Activated B cell treated with CpG ODN at 0.5 μM for 24 hours (primary cell): Measurements from ENCODE around the gene SIRT7. TPM values are rescaled to one million over a fixed set of nuclear protein-coding genes. Genes with fewer than 3 reads are reported as not detected.
A peak's percentile ranks its signal among the peaks of the same experiment; 100 is the strongest.

ENCODE experiments used
- ATAC-seq: fragments of 200-7000 bp; cut with Tn5 transposase; one replicate; pipeline ENCODE4 v1.10.0; 2021; ENCODE audit warnings: low read depth, mild to moderate bottlenecking, moderate library complexity
- CTCF ChIA-PET: fragments of 350-600 bp; sonication (Branson Sonifier 250); formaldehyde crosslinking; loops from one replicate; lab custom pipeline; 2021; ENCODE audit warnings: antibody characterized with exemption; lab: Charles Lee
- POLR2A ChIA-PET: fragments of 350-600 bp; sonication (Branson Sonifier 250); formaldehyde crosslinking; loops from one replicate; lab custom pipeline; 2021; ENCODE audit warnings: antibody characterized with exemption; lab: Charles Lee
- DNase-seq: peaks from one replicate; pipeline ENCODE4 v3.0.0; 2022
- H3K27ac Mint-ChIP-seq: one replicate; pipeline ENCODE4 v1.8.0; 2020; ENCODE audit warnings: mixed read lengths
- H3K27me3 Mint-ChIP-seq: one replicate; pipeline ENCODE4 v1.8.0; 2021; ENCODE audit warnings: mixed read lengths
- H3K36me3 Mint-ChIP-seq: one replicate; pipeline ENCODE4 v1.8.0; 2021; ENCODE audit warnings: low read depth, mixed read lengths
- H3K4me1 Mint-ChIP-seq: one replicate; pipeline ENCODE4 v1.8.0; 2021; ENCODE audit warnings: mixed read lengths
- H3K4me3 Mint-ChIP-seq: one replicate; pipeline ENCODE4 v1.8.0; 2020; ENCODE audit warnings: mild to moderate bottlenecking, mixed read lengths
- H3K9me3 Mint-ChIP-seq: one replicate; pipeline ENCODE4 v1.8.0; 2020; ENCODE audit warnings: mixed read lengths
- CTCF ChIP-seq: fragments of 200-600 bp; IDR thresholded peaks from one replicate; pipeline ENCODE4 v1.8.0; 2022; ENCODE audit warnings: antibody characterized with exemption, mild to moderate bottlenecking
- intact Hi-C: fragments of 100-400 bp; cut with micrococcal nuclease; formaldehyde crosslinking; loops from one replicate; pipeline ENCODE4 v1.15.1; 2024
- total RNA-seq: library from RNA; stranded (reverse); gene quantifications from 2 replicates; pipeline ENCODE4 v1.2.3, GENCODE V29; 2022

Gene SIRT7
- total RNA-seq, 1 donor from 2014 or later: 66.4 TPM

GRCh38 chr17:81890447-81891302 is 27.3 kb downstream of the SIRT7 start:
- H3K36me3 Mint-ChIP-seq: peaks cover 54% of the 10 kb centered on the region
- no peaks in the 10 kb centered on the region for H3K9me3 Mint-ChIP-seq

DNA sequence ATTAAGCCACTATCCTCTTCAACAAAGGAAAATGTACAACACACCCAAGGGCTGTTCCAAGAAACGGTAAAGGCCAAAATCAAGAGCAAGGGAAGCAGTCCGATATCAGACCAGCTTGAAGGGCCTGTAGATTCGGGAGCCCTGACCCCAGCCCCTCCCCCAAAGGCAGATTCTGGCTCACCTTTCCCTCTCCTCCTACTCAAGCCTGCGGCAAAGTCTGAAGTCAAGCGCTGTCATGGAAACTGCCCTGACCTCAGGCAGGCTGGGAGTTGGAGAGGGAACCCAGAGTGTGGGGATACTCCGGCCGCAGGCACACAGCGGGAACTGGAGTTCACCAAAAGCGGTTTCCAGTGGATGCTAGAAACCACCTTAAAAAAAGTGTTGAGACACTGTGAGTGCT is 28.4 kb downstream of the SIRT7 start:
- intact Hi-C loops: no loop called here
- no peak for DNase-seq
- H3K27ac Mint-ChIP-seq: no peak overlapping the region
- H3K27me3 Mint-ChIP-seq: no peaks in the 10 kb centered on the region
- peaks cover 56% of the 10 kb centered on the region for H3K36me3 Mint-ChIP-seq
- no peak for ATAC-seq
- POLR2A ChIA-PET: interaction anchor here (0.6 to 2.5 kb wide), 2 partner anchors 20 to 29 kb away, joined by 3 to 9 read pairs; no protein-coding TSS in a partner anchor
- peak overlapping the region; percentile 48 for H3K4me3 Mint-ChIP-seq
- CTCF ChIA-PET: no interaction called here
- peaks cover 31% of the 10 kb centered on the region for H3K4me1 Mint-ChIP-seq
- TF ChIP-seq CTCF: no peak
- H3K9me3 Mint-ChIP-seq: no peaks in the 10 kb centered on the region

More at GRCh38 chr17:81890447-81891302, 27.3 kb downstream of the SIRT7 start:
- DNase-seq: no peak
- POLR2A ChIA-PET: interaction anchor here (0.9 to 2.5 kb wide), 3 partner anchors 19 to 57 kb away, joined by 3 to 9 read pairs (median 4); partner anchors contain the start of gene MCRIP1
- peaks cover 30% of the 10 kb centered on the region for H3K4me1 Mint-ChIP-seq
- H3K27ac Mint-ChIP-seq: peak overlapping the region; percentile 84
- no peaks in the 10 kb centered on the region for H3K27me3 Mint-ChIP-seq
- peak overlapping the region; percentile 88 for H3K4me3 Mint-ChIP-seq
- intact Hi-C loops: loop anchor here (1.0 kb wide), 4 partner anchors 18 to 38 kb away; partner anchors contain the start of genes P4HB and PCYT2
- CTCF ChIA-PET: no interaction called here
- no peak for TF ChIP-seq CTCF
- ATAC-seq: no peak

DNA sequence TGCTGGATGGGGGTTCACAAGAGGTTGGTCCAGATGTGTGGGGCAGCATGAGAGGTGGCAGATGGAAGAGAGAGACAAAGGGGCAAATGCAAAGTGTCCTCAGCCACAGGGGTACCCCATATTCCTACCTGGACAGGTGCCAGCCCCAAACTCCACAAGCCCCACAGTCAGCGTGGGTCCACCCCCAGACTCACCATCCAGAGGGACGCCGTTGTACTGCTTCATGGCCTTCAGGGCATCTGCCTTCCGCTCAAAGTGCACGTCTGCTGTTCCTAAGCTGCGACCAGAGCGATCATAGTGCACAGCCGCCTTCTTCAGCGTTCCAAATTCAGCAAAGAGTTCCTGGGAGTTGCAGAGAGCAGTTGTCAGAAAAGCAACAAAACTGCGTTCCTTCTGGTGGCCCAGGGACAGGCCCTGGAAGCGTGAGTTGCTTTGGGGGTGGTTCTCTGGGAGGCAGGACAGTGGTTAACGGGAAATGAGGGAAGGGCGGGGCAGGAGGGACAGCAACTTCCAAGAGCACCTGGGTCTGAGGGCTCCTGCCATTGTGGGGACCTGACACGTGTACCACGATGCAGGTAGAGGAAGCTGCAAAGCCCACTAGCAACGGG is 28.9 kb downstream of the SIRT7 start:
- Mint-ChIP-seq H3K4me3 (peak overlapping the region; percentile 48), H3K27me3 (no peaks in the 10 kb centered on the region), H3K27ac (no peak overlapping the region), H3K4me1 (peaks cover 31% of the 10 kb centered on the region), H3K36me3 (peaks cover 59% of the 10 kb centered on the region), H3K9me3 (no peaks in the 10 kb centered on the region)
- CTCF ChIA-PET: no interaction called here
- POLR2A ChIA-PET: interaction anchor here (0.6 to 2.5 kb wide), 2 partner anchors 19 to 28 kb away, joined by 3 to 9 read pairs; no protein-coding TSS in a partner anchor
- no peak for DNase-seq
- intact Hi-C loops: no loop called here
- no peak for TF ChIP-seq CTCF
- ATAC-seq: no peak

DNA sequence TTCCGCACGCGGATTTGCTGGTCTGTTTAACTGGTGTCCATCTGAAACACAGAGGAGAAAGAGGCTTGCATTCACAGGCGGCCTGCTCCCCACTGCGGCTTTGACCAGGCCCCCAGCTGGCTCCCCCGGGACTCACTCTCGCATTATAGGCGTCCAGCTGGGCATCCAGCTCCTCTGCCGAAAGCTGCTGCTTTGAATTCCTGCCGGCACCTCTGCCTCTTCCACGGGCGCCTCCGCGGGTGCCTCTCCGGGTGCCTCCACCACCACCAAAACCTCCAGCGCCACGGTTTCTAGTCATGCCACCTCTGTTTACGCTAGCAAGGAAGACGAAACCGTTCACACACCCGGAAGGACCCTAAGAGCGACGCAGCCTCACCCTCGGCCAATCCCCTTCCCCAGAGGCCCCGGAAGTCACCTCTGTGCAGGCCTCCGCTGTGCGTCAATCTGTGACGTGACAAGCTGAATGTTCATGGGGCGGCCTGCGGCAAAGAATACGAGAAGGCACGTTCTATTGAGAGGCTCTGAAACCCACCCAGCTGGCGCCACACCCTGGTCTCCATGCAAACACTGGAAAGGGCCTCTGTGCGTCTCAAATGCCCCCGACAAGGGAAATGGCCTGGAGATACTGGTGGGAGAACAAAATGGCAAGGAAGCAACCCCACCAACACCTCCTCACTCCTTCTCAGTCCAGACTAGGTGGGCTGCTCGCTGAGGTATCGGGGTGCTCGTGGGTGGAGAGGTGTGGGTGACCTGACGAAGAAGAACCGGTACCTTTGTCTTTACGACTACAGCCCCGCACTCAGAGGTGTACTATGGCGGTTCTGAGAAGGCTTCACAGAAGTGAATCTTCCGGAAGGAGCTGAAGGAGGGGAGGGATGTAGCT is 29.6 kb downstream of the SIRT7 start:
- TF ChIP-seq CTCF: no peak
- Mint-ChIP-seq H3K9me3 (no peaks in the 10 kb centered on the region), H3K4me1 (peaks cover 27% of the 10 kb centered on the region), H3K36me3 (peaks cover 64% of the 10 kb centered on the region), H3K4me3 (no peak overlapping the region), H3K27me3 (no peaks in the 10 kb centered on the region), H3K27ac (no peak overlapping the region)
- ChIA-PET CTCF (no interaction called here), POLR2A (interaction anchor here (0.7 to 2.5 kb wide), 2 partner anchors 19 to 575 kb away, joined by 3 to 9 read pairs; no protein-coding TSS in a partner anchor)
- DNase-seq (no peak), ATAC-seq (no peak)
- intact Hi-C loops: no loop called here
